NCI-H1417 (cell line): Measurements from ENCODE around the gene HERC2.
"Not testable (repeated sequence)": the region's sequence is repeated elsewhere in the genome, so short reads cannot be mapped to it uniquely, and the experiment has no call there.

ENCODE experiments used
- DNase-seq, 3 experiments: peaks; one replicate each; lab custom pipeline; 2025; lab: John Stamatoyannopoulos, UW

The HERC2 gene

GRCh38 chr15:28322129-28322588 is at the start of gene HERC2:
HERC2 (minus strand) TSS chr15:28322179; CDS start chr15:28321433, 746 bp downstream.
- not testable (repeated sequence) for DNase-seq

- DNase-seq, result not testable (repeated sequence)
Observed at GRCh38 chr15:28365502-28365901, 43.5 kb upstream of the HERC2 start.

GRCh38 chr15:28357984-28358383 is 36.0 kb upstream of the HERC2 start, which contains the start of gene GOLGA6L24:
GOLGA6L24 (minus strand) TSS chr15:28358084; CDS start chr15:28358023, 61 bp downstream.
- not testable (repeated sequence) for DNase-seq

GRCh38 chr15:28321358-28322078 is 461 bp downstream of the HERC2 start:
- DNase-seq, result not testable (repeated sequence)

- DNase-seq, result not testable (repeated sequence)
Observed at GRCh38 chr15:28319725-28320124, 2.3 kb downstream of the HERC2 start.

GRCh38 chr15:28318828-28319227 is 3.2 kb downstream of the HERC2 start:
- not testable (repeated sequence) for DNase-seq

GRCh38 chr15:28318122-28318521 is 3.9 kb downstream of the HERC2 start:
- DNase-seq, result not testable (repeated sequence)

GRCh38 chr15:28316958-28317357 is 5.0 kb downstream of the HERC2 start:
- not testable (repeated sequence) for DNase-seq

GRCh38 chr15:28310454-28310853 is 11.5 kb downstream of the HERC2 start:
- not testable (repeated sequence) for DNase-seq

- DNase-seq, result not testable (repeated sequence)
Observed at GRCh38 chr15:28308718-28309117, 13.3 kb downstream of the HERC2 start.

- not testable (repeated sequence) for DNase-seq
Observed at GRCh38 chr15:28305700-28306099, 16.3 kb downstream of the HERC2 start.

GRCh38 chr15:28297434-28297833 is 24.5 kb downstream of the HERC2 start:
- DNase-seq, result not testable (repeated sequence)

- not testable (repeated sequence) for DNase-seq
Observed at GRCh38 chr15:28296814-28297213, 25.2 kb downstream of the HERC2 start.

GRCh38 chr15:28295009-28295563 is 26.9 kb downstream of the HERC2 start:
- DNase-seq, result not testable (repeated sequence)

GRCh38 chr15:28294560-28294959 is 27.4 kb downstream of the HERC2 start:
- not testable (repeated sequence) for DNase-seq

- no peak for DNase-seq
Observed at GRCh38 chr15:28289694-28290463, 32.1 kb downstream of the HERC2 start.

- DNase-seq, result not testable (repeated sequence)
Observed at GRCh38 chr15:28288830-28289693, 32.9 kb downstream of the HERC2 start.

GRCh38 chr15:28286659-28287058 is 35.3 kb downstream of the HERC2 start:
- peak in 1 of 3 experiments; percentile 26 for DNase-seq

- DNase-seq, result no peak
Observed at GRCh38 chr15:28286031-28286430, 35.9 kb downstream of the HERC2 start.

- no peak for DNase-seq
Observed at GRCh38 chr15:28281876-28282275, 40.1 kb downstream of the HERC2 start.

- DNase-seq, result no peak
Observed at GRCh38 chr15:28274635-28275034, 47.3 kb downstream of the HERC2 start.
